ENCODE measurements around the gene SORCS3.

DNA sequence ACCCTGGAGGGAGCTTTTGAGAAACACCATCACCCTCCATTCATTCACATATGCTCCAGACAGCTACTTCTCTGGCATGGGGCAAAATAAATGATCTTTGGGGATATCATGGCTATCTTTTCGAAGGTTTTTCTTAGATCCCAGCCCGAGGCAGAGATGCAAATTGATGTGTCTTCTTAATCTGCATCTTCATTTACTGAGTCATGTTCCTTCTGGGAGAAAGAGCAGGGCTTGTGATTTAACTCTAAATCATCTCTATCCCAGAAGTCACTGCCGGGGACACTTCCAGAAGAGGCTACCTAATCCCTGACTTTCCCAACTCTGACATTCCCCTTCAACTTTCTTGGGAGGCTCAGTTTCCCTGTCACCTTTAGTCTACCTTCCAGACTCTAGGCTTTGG, 90.1 kb downstream of the SORCS3 start:
- TF ChIP-seq, protein P1, sequence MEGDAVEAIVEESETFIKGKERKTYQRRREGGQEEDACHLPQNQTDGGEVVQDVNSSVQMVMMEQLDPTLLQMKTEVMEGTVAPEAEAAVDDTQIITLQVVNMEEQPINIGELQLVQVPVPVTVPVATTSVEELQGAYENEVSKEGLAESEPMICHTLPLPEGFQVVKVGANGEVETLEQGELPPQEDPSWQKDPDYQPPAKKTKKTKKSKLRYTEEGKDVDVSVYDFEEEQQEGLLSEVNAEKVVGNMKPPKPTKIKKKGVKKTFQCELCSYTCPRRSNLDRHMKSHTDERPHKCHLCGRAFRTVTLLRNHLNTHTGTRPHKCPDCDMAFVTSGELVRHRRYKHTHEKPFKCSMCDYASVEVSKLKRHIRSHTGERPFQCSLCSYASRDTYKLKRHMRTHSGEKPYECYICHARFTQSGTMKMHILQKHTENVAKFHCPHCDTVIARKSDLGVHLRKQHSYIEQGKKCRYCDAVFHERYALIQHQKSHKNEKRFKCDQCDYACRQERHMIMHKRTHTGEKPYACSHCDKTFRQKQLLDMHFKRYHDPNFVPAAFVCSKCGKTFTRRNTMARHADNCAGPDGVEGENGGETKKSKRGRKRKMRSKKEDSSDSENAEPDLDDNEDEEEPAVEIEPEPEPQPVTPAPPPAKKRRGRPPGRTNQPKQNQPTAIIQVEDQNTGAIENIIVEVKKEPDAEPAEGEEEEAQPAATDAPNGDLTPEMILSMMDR (optimal IDR thresholded peaks at IDR 0.05 in 1 of 3, IDR thresholded peaks at IDR 0.05 in 1 of 3, conservative IDR thresholded peaks at IDR 0.05 in 1 of 3; ENCODE audit: extremely low read depth in 1 of 3, insufficient read depth in 2 of 3, low read length in 3 of 3), result no peak
- no peak for TF ChIP-seq EZH2 (IDR thresholded peaks at IDR 0.05; ENCODE audit: low read length)
